Panc1 (cell line): Measurements from ENCODE around the gene EXOSC7. TPM values are rescaled to one million over a fixed set of nuclear protein-coding genes. Genes with fewer than 3 reads are reported as not detected.

Experiments used
- ATAC-seq: fragments of 200-7000 bp; cut with Tn5 transposase; 2 replicates; pipeline ENCODE4 v1.9.1; 2020; ENCODE audit warnings: mild to moderate bottlenecking, moderate library complexity
- BruUV-seq: library from RNA; stranded (reverse); fragments of 400-500 nt; replicated peaks from 2 replicates; lab custom pipeline; 2021; lab: Mats Ljungman, UMichigan
- CTCF ChIA-PET: fragments of 300-600 bp; sonication (Branson Sonifier 250); formaldehyde crosslinking; loops from one replicate; lab custom pipeline; 2022; ENCODE audit warnings: antibody characterized with exemption; lab: Charles Lee
- POLR2A ChIA-PET: fragments of 300-600 bp; sonication (Branson Sonifier 250); formaldehyde crosslinking; loops from one replicate; lab custom pipeline; 2022; ENCODE audit warnings: antibody characterized with exemption; lab: Charles Lee
- DNase-seq: peaks from one replicate; pipeline ENCODE4 v3.0.0-alpha.2; 2010; ENCODE audit warnings: low read depth, low spot score
- H3K27ac ChIP-seq: 2 replicates; pipeline ENCODE4 v1.5.1; 2011; ENCODE audit warnings: mild to moderate bottlenecking, low read length, inconsistent platforms
- H3K27me3 ChIP-seq: fragments of 200-500 bp; sonication (Bioruptor generic); 2 replicates; pipeline ENCODE4 v1.6.0; 2014; ENCODE audit warnings: low read length, inconsistent platforms; ENCODE audit not compliant: control insufficient read depth, insufficient read depth
- H3K36me3 ChIP-seq: fragments of 200-500 bp; sonication (Bioruptor generic); 2 replicates; pipeline ENCODE4 v1.5.1; 2014; ENCODE audit warnings: inconsistent platforms, mild to moderate bottlenecking, low read length, moderate library complexity; ENCODE audit not compliant: control insufficient read depth, insufficient read depth
- H3K4me1 ChIP-seq: 2 replicates; pipeline ENCODE4 v1.5.1; 2011; ENCODE audit warnings: inconsistent platforms, mild to moderate bottlenecking, low read length, moderate library complexity; ENCODE audit not compliant: control insufficient read depth, insufficient read depth
- H3K4me3 ChIP-seq, 2 experiments: 2 replicates each; pipeline ENCODE4 v1.5.1; 2011 to 2012; ENCODE audit warnings: low read depth in 2 of 2, low read length in 2 of 2, mild to moderate bottlenecking in 2 of 2, inconsistent platforms in 1 of 2, moderate library complexity in 1 of 2
- H3K9me3 ChIP-seq: fragments of 200-500 bp; sonication (Bioruptor generic); 2 replicates; pipeline ENCODE4 v1.5.1; 2014; ENCODE audit warnings: low read depth, mild to moderate bottlenecking, inconsistent platforms, low read length, moderate library complexity; ENCODE audit not compliant: control insufficient read depth, insufficient read depth
- POLR2AphosphoS5 ChIP-seq: IDR thresholded peaks from 2 replicates; pipeline ENCODE4 v1.6.1; 2012; ENCODE audit warnings: mild to moderate bottlenecking, low read depth, low read length, moderate library complexity
- SIN3A ChIP-seq: IDR thresholded peaks from 2 replicates; pipeline ENCODE4 v1.6.1; 2012; ENCODE audit warnings: low read depth, mild to moderate bottlenecking, low read length, moderate library complexity, borderline replicate concordance; ENCODE audit not compliant: insufficient read depth
- TCF7L2 ChIP-seq: IDR thresholded peaks from 2 replicates; pipeline ENCODE4 v1.6.1; 2011; ENCODE audit warnings: mild to moderate bottlenecking, low read depth, low read length, inconsistent platforms
- in situ Hi-C: cut with HindIII; loops from 2 replicates; pipeline ENCODE4 v1.10.0; 2016; ENCODE audit warnings: low sequenced_read_pairs, low pct_unique_long_range_greater_than_20kb
- intact Hi-C: fragments of 100-400 bp; cut with micrococcal nuclease; formaldehyde crosslinking; loops from one replicate; pipeline ENCODE4 v1.10.0; 2022; ENCODE audit not compliant: unreplicated experiment
- total RNA-seq: library from RNA; stranded (reverse); gene quantifications from one replicate; pipeline ENCODE4 v1.2.1, GENCODE V29; 2021; ENCODE audit not compliant: unreplicated experiment
- TF ChIP-seq, protein P1 (sequence below), 2 experiments: IDR thresholded peaks; 2 replicates each; pipeline ENCODE4 v1.6.1; 2011 to 2012; ENCODE audit warnings: low read depth in 2 of 2, control low read depth in 1 of 2, low read length in 1 of 2, mild to moderate bottlenecking in 1 of 2, moderate library complexity in 1 of 2; ENCODE audit not compliant: insufficient read depth in 1 of 2
- TF ChIP-seq, protein P2 (sequence below): fragments of 450-650 bp; IDR thresholded peaks from 2 replicates; pipeline ENCODE4 v1.5.1; 2017; ENCODE audit warnings: mild to moderate bottlenecking

The EXOSC7 gene
- total RNA-seq, 1 experiment from 2014 or later = 38.4 TPM

- BruUV-seq = no TSS peak
- POLR2A ChIA-PET = no interaction called here
These were observed 6.8 kb upstream of the EXOSC7 start for GRCh38 chr3:44969154-44969827.

DNA sequence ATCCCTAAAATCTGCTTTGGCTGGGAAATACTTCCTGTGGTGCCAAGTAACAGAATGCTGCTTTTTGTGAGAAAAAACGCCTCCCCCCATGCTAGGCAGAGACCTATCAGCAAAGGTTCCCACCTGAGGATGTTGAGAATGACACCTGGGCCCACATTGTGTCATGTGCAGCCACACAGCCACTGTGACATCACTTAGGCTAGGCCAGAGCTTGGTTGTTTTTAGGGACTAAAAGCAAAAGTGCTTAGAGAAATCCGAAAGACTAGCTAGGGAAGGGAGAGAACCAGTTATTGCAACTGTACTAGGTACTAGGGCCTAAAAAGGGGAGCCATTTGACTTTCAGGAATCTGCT lies 6.2 kb upstream of the EXOSC7 start:
- Histone ChIP-seq H3K4me1 (no peaks in the 10 kb centered on the region), H3K27me3 (no peaks in the 10 kb centered on the region), H3K4me3 (no peak overlapping the region), H3K9me3 (no peaks in the 10 kb centered on the region), H3K36me3 (no peaks in the 10 kb centered on the region), H3K27ac (no peak overlapping the region)
- in situ Hi-C loops = no loop called here
- ChIA-PET POLR2A (no interaction called here), CTCF (no interaction called here)
- ATAC-seq (no peak), DNase-seq (no peak)
- TF ChIP-seq SIN3A (no peak), POLR2AphosphoS5 (no peak)
- intact Hi-C loops = no loop called here
- BruUV-seq = no TSS peak

More at GRCh38 chr3:44969154-44969827, 6.8 kb upstream of the EXOSC7 start:
- in situ Hi-C loops (no loop called here), intact Hi-C loops (no loop called here)
- no peaks in the 10 kb centered on the region for H3K36me3 ChIP-seq
- no peak overlapping the region for H3K27ac ChIP-seq
- CTCF ChIA-PET = no interaction called here
- no peak for TF ChIP-seq POLR2AphosphoS5
- TF ChIP-seq, protein P1, sequence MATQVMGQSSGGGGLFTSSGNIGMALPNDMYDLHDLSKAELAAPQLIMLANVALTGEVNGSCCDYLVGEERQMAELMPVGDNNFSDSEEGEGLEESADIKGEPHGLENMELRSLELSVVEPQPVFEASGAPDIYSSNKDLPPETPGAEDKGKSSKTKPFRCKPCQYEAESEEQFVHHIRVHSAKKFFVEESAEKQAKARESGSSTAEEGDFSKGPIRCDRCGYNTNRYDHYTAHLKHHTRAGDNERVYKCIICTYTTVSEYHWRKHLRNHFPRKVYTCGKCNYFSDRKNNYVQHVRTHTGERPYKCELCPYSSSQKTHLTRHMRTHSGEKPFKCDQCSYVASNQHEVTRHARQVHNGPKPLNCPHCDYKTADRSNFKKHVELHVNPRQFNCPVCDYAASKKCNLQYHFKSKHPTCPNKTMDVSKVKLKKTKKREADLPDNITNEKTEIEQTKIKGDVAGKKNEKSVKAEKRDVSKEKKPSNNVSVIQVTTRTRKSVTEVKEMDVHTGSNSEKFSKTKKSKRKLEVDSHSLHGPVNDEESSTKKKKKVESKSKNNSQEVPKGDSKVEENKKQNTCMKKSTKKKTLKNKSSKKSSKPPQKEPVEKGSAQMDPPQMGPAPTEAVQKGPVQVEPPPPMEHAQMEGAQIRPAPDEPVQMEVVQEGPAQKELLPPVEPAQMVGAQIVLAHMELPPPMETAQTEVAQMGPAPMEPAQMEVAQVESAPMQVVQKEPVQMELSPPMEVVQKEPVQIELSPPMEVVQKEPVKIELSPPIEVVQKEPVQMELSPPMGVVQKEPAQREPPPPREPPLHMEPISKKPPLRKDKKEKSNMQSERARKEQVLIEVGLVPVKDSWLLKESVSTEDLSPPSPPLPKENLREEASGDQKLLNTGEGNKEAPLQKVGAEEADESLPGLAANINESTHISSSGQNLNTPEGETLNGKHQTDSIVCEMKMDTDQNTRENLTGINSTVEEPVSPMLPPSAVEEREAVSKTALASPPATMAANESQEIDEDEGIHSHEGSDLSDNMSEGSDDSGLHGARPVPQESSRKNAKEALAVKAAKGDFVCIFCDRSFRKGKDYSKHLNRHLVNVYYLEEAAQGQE (IDR thresholded peaks at IDR 0.05; ENCODE audit: insufficient read depth in 1 of 2, low read depth in 2 of 2, low read length in 1 of 2) = no peak
- TF ChIP-seq, protein P2, sequence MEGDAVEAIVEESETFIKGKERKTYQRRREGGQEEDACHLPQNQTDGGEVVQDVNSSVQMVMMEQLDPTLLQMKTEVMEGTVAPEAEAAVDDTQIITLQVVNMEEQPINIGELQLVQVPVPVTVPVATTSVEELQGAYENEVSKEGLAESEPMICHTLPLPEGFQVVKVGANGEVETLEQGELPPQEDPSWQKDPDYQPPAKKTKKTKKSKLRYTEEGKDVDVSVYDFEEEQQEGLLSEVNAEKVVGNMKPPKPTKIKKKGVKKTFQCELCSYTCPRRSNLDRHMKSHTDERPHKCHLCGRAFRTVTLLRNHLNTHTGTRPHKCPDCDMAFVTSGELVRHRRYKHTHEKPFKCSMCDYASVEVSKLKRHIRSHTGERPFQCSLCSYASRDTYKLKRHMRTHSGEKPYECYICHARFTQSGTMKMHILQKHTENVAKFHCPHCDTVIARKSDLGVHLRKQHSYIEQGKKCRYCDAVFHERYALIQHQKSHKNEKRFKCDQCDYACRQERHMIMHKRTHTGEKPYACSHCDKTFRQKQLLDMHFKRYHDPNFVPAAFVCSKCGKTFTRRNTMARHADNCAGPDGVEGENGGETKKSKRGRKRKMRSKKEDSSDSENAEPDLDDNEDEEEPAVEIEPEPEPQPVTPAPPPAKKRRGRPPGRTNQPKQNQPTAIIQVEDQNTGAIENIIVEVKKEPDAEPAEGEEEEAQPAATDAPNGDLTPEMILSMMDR = no peak
- H3K4me3 ChIP-seq = no peak overlapping the region
- ATAC-seq (no peak), DNase-seq (no peak)
- no peaks in the 10 kb centered on the region for H3K9me3 ChIP-seq
- H3K27me3 ChIP-seq = no peaks in the 10 kb centered on the region
- H3K4me1 ChIP-seq = no peaks in the 10 kb centered on the region

DNA sequence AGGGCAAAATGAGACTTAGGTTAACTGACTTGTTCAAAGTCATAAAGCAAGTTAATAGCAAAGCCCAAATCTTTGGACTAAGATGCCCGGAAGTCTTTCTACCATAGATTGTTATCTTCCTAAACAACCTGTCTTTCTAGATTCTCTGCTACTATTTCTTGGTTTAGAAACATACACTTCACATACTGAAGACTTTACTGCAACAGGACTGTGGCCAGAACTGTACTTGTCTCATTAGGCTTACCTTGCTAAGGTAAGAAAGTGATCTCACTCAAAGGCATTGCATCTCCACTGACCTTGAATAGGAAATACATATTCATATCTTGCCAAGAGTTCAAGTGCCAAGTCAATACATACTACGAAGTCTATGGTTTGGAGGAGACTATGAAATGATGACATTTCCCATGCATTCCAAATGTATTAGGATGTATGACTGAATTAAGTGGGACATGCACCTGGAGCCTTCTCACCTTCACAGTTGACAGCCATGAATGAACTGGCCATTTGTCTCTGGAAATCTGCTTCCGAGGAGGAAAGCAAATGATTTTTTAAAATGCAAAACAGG lies 5.0 kb upstream of the EXOSC7 start:
- in situ Hi-C loops (no loop called here), intact Hi-C loops (no loop called here)
- no peak for TF ChIP-seq SIN3A
- TF ChIP-seq POLR2AphosphoS5 = no peak
- TF ChIP-seq, protein P1 (IDR thresholded peaks at IDR 0.05; ENCODE audit: insufficient read depth in 1 of 2, low read depth in 2 of 2, low read length in 1 of 2) = no peak
- TF ChIP-seq, protein P2 = no peak
- no peak for TF ChIP-seq TCF7L2
- no peak for DNase-seq
- no peak for ATAC-seq
- no peak overlapping the region for H3K4me3 ChIP-seq
- no TSS peak for BruUV-seq
- H3K9me3 ChIP-seq = no peaks in the 10 kb centered on the region
- ChIA-PET POLR2A (no interaction called here), CTCF (no interaction called here)
- no peak overlapping the region for H3K27ac ChIP-seq
- H3K36me3 ChIP-seq = peaks cover 4% of the 10 kb centered on the region; the same call in 1 of the 2 replicates
- no peaks in the 10 kb centered on the region for H3K4me1 ChIP-seq
- no peaks in the 10 kb centered on the region for H3K27me3 ChIP-seq
